Measurements from ENCODE around the gene KYAT1. TPM values are rescaled to one million over a fixed set of nuclear protein-coding genes. Genes with fewer than 3 reads are reported as not detected.

The KYAT1 gene
- total and polyA plus RNA-seq, 2 of the 13 experiments (the other 11 are each of a cell fraction or from before 2014, with no cell fraction given), result 9.2 to 46.5 TPM

- TF ChIP-seq ZMYM3 (CRISPR knock-in tag; IDR thresholded peaks at IDR 0.05) (no peak), ZNF337 (CRISPR knock-in tag; IDR thresholded peaks at IDR 0.05; ENCODE audit: borderline replicate concordance, low read depth) (0 out of 2 replicates have a peak, but pooled peaks have one; percentile 33), TFE3 (CRISPR knock-in tag; IDR thresholded peaks at IDR 0.05) (peak; percentile 65), TARDBP (CRISPR knock-in tag; IDR thresholded peaks at IDR 0.05) (peak; percentile 79), FUBP1 (CRISPR knock-in tag; IDR thresholded peaks at IDR 0.05; ENCODE audit: borderline replicate concordance) (no peak), CHD2 (IDR thresholded peaks at IDR 0.05; ENCODE audit: low read depth, low read length) (no peak), TCF7L2 (IDR thresholded peaks at IDR 0.05; ENCODE audit: low read depth, low read length) (no peak), REL (CRISPR knock-in tag; conservative IDR thresholded peaks at IDR 0.05) (no peak), MTF2 (CRISPR knock-in tag; IDR thresholded peaks at IDR 0.05; ENCODE audit: borderline replicate concordance) (no peak), GABPA (IDR thresholded peaks at IDR 0.05; ENCODE audit: low read depth, low read length) (no peak), GABPA (CRISPR knock-in tag; IDR thresholded peaks at IDR 0.05; ENCODE audit: low read depth) (0 out of 2 replicates have a peak, but pooled peaks have one; percentile 11), NFKB2 (CRISPR knock-in tag; IDR thresholded peaks at IDR 0.05; ENCODE audit: borderline replicate concordance) (no peak), KLF6 (CRISPR knock-in tag; IDR thresholded peaks at IDR 0.05) (no peak), RFXANK (CRISPR knock-in tag; IDR thresholded peaks at IDR 0.05) (0 out of 2 replicates have a peak, but pooled peaks have one; percentile 31), PCBP1 (IDR thresholded peaks at IDR 0.05; ENCODE audit: borderline replicate concordance, low read depth, low read length) (no peak), PTBP1 (IDR thresholded peaks at IDR 0.05; ENCODE audit: low read depth, low read length, poor library complexity, severe bottlenecking) (peak; percentile 34), ZNF30 (CRISPR knock-in tag; IDR thresholded peaks at IDR 0.05) (0 out of 2 replicates have a peak, but pooled peaks have one; percentile 41), DNMT1 (CRISPR knock-in tag; IDR thresholded peaks at IDR 0.05) (no peak), NBN (conservative IDR thresholded peaks at IDR 0.05) (no peak), ZNF503 (CRISPR knock-in tag; IDR thresholded peaks at IDR 0.05) (no peak), XRCC5 (optimal IDR thresholded peaks at IDR 0.05; ENCODE audit: low read length) (peak; percentile 94), ZBTB44 (CRISPR knock-in tag; IDR thresholded peaks at IDR 0.05) (no peak), MAFG (CRISPR knock-in tag; IDR thresholded peaks at IDR 0.05) (no peak), ZNF780A (CRISPR knock-in tag; IDR thresholded peaks at IDR 0.05) (no peak), TBL1XR1 (IDR thresholded peaks at IDR 0.05; ENCODE audit: borderline replicate concordance, low read length, partially characterized antibody) (no peak)
Observed at GRCh38 chr9:128818099-128818838, 63.5 kb downstream of the KYAT1 start, which contains the start of gene ENDOG (continued).
